Keratinocyte (primary cell): Measurements from ENCODE around the gene KRCC1.

Experiments used
- CTCF ChIP-seq, 3 experiments: IDR thresholded peaks in 1 of 3; conservative IDR thresholded peaks in 1 of 3; optimal IDR thresholded peaks in 1 of 3; 2 replicates in 2 of 3; 3 replicates in 1 of 3; pipeline versions ENCODE3 to v1.5.1; 2011; ENCODE audit warnings: low read length in 3 of 3, mild to moderate bottlenecking in 3 of 3, moderate library complexity in 2 of 3, control low read depth in 1 of 3, inconsistent platforms in 1 of 3; ENCODE audit not compliant: insufficient read depth in 2 of 3; ENCODE audit errors: extremely low read depth in 1 of 3
- EZH2 ChIP-seq: IDR thresholded peaks from one replicate; pipeline ENCODE4 v1.6.1; 2012; ENCODE audit warnings: inconsistent platforms, mild to moderate bottlenecking, low read length, moderate library complexity

- TF ChIP-seq CTCF (optimal IDR thresholded peaks at IDR 0.05 in 1 of 3, IDR thresholded peaks at IDR 0.05 in 1 of 3, conservative IDR thresholded peaks at IDR 0.05 in 1 of 3; ENCODE audit: extremely low read depth in 1 of 3, insufficient read depth in 2 of 3, low read length in 3 of 3): peak; percentile 64 to 75 (median 67)
- no peak for TF ChIP-seq EZH2
Measured at GRCh38 chr2:88059979-88060906, 4.7 kb upstream of the KRCC1 start.
